GM23338 (cell line): Measurements from ENCODE around the gene ZAR1. TPM values are rescaled to one million over a fixed set of nuclear protein-coding genes. Genes with fewer than 3 reads are reported as not detected.

ENCODE experiments used
- ATAC-seq: fragments of 200-7000 bp; cut with Tn5 transposase; 3 replicates; pipeline ENCODE4 v1.9.1; 2020
- DNase-seq: peaks from one replicate; pipeline ENCODE4 v3.0.0-alpha.2; 2015; ENCODE audit warnings: low spot score
- H2AFZ ChIP-seq: fragments of 200-600 bp; sonication (generic); 2 replicates; pipeline ENCODE4 v1.8.0; 2016; ENCODE audit warnings: antibody characterized with exemption, mild to moderate bottlenecking, moderate library complexity
- H3F3A ChIP-seq: fragments of 200-600 bp; sonication (generic); replicated peaks from 2 replicates; pipeline ENCODE4 v1.8.0; 2017; ENCODE audit warnings: antibody characterized with exemption, mixed run types, low read depth
- H3K27ac ChIP-seq: fragments of 200-600 bp; sonication (generic); 2 replicates; pipeline ENCODE4 v1.6.1; 2016; ENCODE audit warnings: low read depth
- H3K27me3 ChIP-seq: fragments of 200-600 bp; sonication (generic); 2 replicates; pipeline ENCODE4 v1.8.0; 2016; ENCODE audit warnings: mild to moderate bottlenecking, mixed run types, moderate library complexity; ENCODE audit not compliant: insufficient read depth
- H3K36me3 ChIP-seq: fragments of 200-600 bp; sonication (generic); 2 replicates; pipeline ENCODE4 v1.8.0; 2016; ENCODE audit warnings: mild to moderate bottlenecking; ENCODE audit not compliant: insufficient read depth
- H3K4me1 ChIP-seq: fragments of 200-600 bp; sonication (generic); 2 replicates; pipeline ENCODE4 v1.8.0; 2016; ENCODE audit warnings: mild to moderate bottlenecking, moderate library complexity; ENCODE audit not compliant: insufficient read depth
- H3K4me2 ChIP-seq: fragments of 200-600 bp; sonication (generic); 2 replicates; pipeline ENCODE4 v1.7.1; 2017; ENCODE audit warnings: mixed run types
- H3K4me3 ChIP-seq: fragments of 200-600 bp; sonication (generic); 2 replicates; pipeline ENCODE4 v1.6.1; 2016; ENCODE audit warnings: mixed run types
- H3K79me2 ChIP-seq: fragments of 200-600 bp; sonication (generic); replicated peaks from 2 replicates; pipeline ENCODE4 v1.8.0; 2017; ENCODE audit warnings: mild to moderate bottlenecking; ENCODE audit not compliant: insufficient read depth
- H3K9me2 ChIP-seq: fragments of 200-600 bp; sonication (generic); 2 replicates; pipeline ENCODE4 v1.8.0; 2017; ENCODE audit not compliant: insufficient read depth
- H4K20me1 ChIP-seq: fragments of 200-600 bp; sonication (generic); replicated peaks from 2 replicates; pipeline ENCODE4 v1.8.0; 2017; ENCODE audit warnings: mild to moderate bottlenecking; ENCODE audit not compliant: insufficient read depth
- H3K27ac Mint-ChIP-seq: 2 replicates; pipeline ENCODE4 v1.8.0; 2020; ENCODE audit warnings: inconsistent platforms, mild to moderate bottlenecking, moderate library complexity, mixed read lengths
- H3K27me3 Mint-ChIP-seq: 3 replicates; pipeline ENCODE4 v1.8.0; 2022; ENCODE audit warnings: low read depth, mild to moderate bottlenecking, moderate library complexity, mixed read lengths, inconsistent platforms; ENCODE audit not compliant: insufficient read depth, poor library complexity
- H3K36me3 Mint-ChIP-seq: 3 replicates; pipeline ENCODE4 v1.8.0; 2021; ENCODE audit warnings: low read depth, mild to moderate bottlenecking, inconsistent platforms, moderate library complexity, mixed read lengths
- H3K4me1 Mint-ChIP-seq: 3 replicates; pipeline ENCODE4 v1.8.0; 2020; ENCODE audit warnings: mild to moderate bottlenecking, inconsistent platforms, mixed read lengths
- H3K4me3 Mint-ChIP-seq: 3 replicates; pipeline ENCODE4 v1.8.0; 2021; ENCODE audit warnings: moderate library complexity, mild to moderate bottlenecking, inconsistent platforms, mixed read lengths
- H3K9me3 Mint-ChIP-seq: 3 replicates; pipeline ENCODE4 v1.8.0; 2020; ENCODE audit warnings: moderate library complexity, mild to moderate bottlenecking, inconsistent platforms, mixed read lengths
- CREB1 ChIP-seq: fragments of 250-450 bp; sonication (Bioruptor Pico); IDR thresholded peaks from 2 replicates; pipeline ENCODE4 v1.5.0; 2020; ENCODE audit warnings: low read depth, mild to moderate bottlenecking, moderate library complexity
- CTCF ChIP-seq, 2 experiments: fragments of 200-600 bp in 1 of 2; sonication (generic) in 1 of 2; conservative IDR thresholded peaks; 2 replicates each; pipeline versions ENCODE4 v1.5.1 to v1.6.1; 2016 to 2017; ENCODE audit warnings: antibody characterized with exemption in 2 of 2, low read depth in 2 of 2, mild to moderate bottlenecking in 2 of 2, moderate library complexity in 1 of 2
- ETS1 ChIP-seq: IDR thresholded peaks from 2 replicates; pipeline ENCODE4 v1.6.1; 2016; ENCODE audit warnings: antibody characterized with exemption
- EZH2 ChIP-seq: fragments of 200-600 bp; sonication (generic); IDR thresholded peaks from one replicate; pipeline ENCODE4 v1.8.0; 2017; ENCODE audit warnings: antibody characterized with exemption, mild to moderate bottlenecking, low read depth; ENCODE audit not compliant: unreplicated experiment
- EZH2phosphoT487 ChIP-seq: fragments of 200-600 bp; sonication (generic); IDR thresholded peaks from one replicate; pipeline ENCODE4 v1.8.1; 2018; ENCODE audit warnings: antibody characterized with exemption; ENCODE audit not compliant: unreplicated experiment
- JUNB ChIP-seq: IDR thresholded peaks from one replicate; pipeline ENCODE4 v1.6.1; 2016; ENCODE audit warnings: antibody characterized with exemption; ENCODE audit not compliant: unreplicated experiment
- NANOG ChIP-seq: IDR thresholded peaks from 2 replicates; pipeline ENCODE4 v1.6.1; 2016; ENCODE audit warnings: antibody characterized with exemption, borderline replicate concordance
- POLR2AphosphoS5 ChIP-seq: IDR thresholded peaks from 2 replicates; pipeline ENCODE4 v1.6.1; 2016; ENCODE audit warnings: antibody characterized with exemption, low read depth
- REST ChIP-seq: IDR thresholded peaks from one replicate; pipeline ENCODE4 v1.6.1; 2018; ENCODE audit warnings: antibody characterized with exemption; ENCODE audit not compliant: unreplicated experiment
- STAT1 ChIP-seq: IDR thresholded peaks from one replicate; pipeline ENCODE4 v1.6.1; 2016; ENCODE audit warnings: antibody characterized with exemption; ENCODE audit not compliant: unreplicated experiment
- ZNF114 ChIP-seq: fragments of 250-450 bp; sonication (Bioruptor Pico); IDR thresholded peaks from 2 replicates; pipeline ENCODE4 v1.5.0; 2020; ENCODE audit warnings: mild to moderate bottlenecking, moderate library complexity
- ZNF331 ChIP-seq: fragments of 250-450 bp; sonication (Bioruptor Pico); IDR thresholded peaks from 2 replicates; pipeline ENCODE4 v1.5.0; 2020; ENCODE audit warnings: low read depth, mild to moderate bottlenecking, moderate library complexity
- ZNF462 ChIP-seq: fragments of 250-450 bp; sonication (Bioruptor Pico); IDR thresholded peaks from 2 replicates; pipeline ENCODE4 v1.5.0; 2020; ENCODE audit warnings: mild to moderate bottlenecking, moderate library complexity
- polyA plus RNA-seq: library from polyadenylated mRNA; unstranded; fragments of >200 nt; fragmentation: Nextera tagmentation; extraction: Ambion mirVana; gene quantifications from 2 replicates; pipeline ENCODE4 v1.2.1, GENCODE V29; 2016
- total RNA-seq: library from RNA; depleted of rRNA; stranded (reverse); fragments of >200 nt; shearing (Covaris generic); gene quantifications from 2 replicates; pipeline ENCODE4 v1.2.3, GENCODE V29; 2014

Gene ZAR1
- total and polyA plus RNA-seq, 2 experiments from 2014 or later, result 0.27 to 1.6 TPM

GRCh38 chr4:48475770-48476169, 14.3 kb upstream of the ZAR1 start:
- no peak for ATAC-seq
- no peak overlapping the region for H3K4me3 ChIP-seq
- no peaks in the 10 kb centered on the region for H3K9me2 ChIP-seq
- H4K20me1 ChIP-seq, result no peaks in the 10 kb centered on the region
- H3K36me3 Mint-ChIP-seq, result no peaks in the 10 kb centered on the region
- no peaks in the 10 kb centered on the region for H3K79me2 ChIP-seq
- peaks cover 9% of the 10 kb centered on the region; the same call in 1 of the 2 replicates for H3K4me1 ChIP-seq
- no peak for DNase-seq
- H2AFZ ChIP-seq, result peak overlapping the region; percentile 57; the same call in 1 of the 2 replicates
- no peaks in the 10 kb centered on the region; the same call in 1 of the 2 replicates for H3K27me3 ChIP-seq
- no peaks in the 10 kb centered on the region for H3K36me3 ChIP-seq
- H3K9me3 Mint-ChIP-seq, result no peaks in the 10 kb centered on the region; the same call in 2 of the 3 replicates
- no peaks in the 10 kb centered on the region for H3F3A ChIP-seq
- no peak overlapping the region for H3K27ac ChIP-seq
- no peak for TF ChIP-seq REST
- no peak for TF ChIP-seq EZH2phosphoT487
- no peak for TF ChIP-seq CREB1 (CRISPR knock-in tag)
- no peak for TF ChIP-seq CTCF (conservative IDR thresholded peaks at IDR 0.05; ENCODE audit: low read depth in 2 of 2)
- no peak for TF ChIP-seq JUNB
- no peak for TF ChIP-seq EZH2
- no peak for TF ChIP-seq STAT1
- TF ChIP-seq ZNF331 (CRISPR knock-in tag), result no peak
- TF ChIP-seq ZNF462 (CRISPR knock-in tag), result no peak
- TF ChIP-seq ZNF114 (CRISPR knock-in tag), result no peak
- TF ChIP-seq ETS1, result no peak
- TF ChIP-seq NANOG, result no peak
- no peak for TF ChIP-seq POLR2AphosphoS5
- no peak overlapping the region for H3K27ac Mint-ChIP-seq
- H3K4me2 ChIP-seq, result no peak overlapping the region
- no peak overlapping the region for H3K4me3 Mint-ChIP-seq
- H3K27me3 Mint-ChIP-seq, result peaks cover 2% of the 10 kb centered on the region
- peaks cover 4% of the 10 kb centered on the region; the same call in 1 of the 3 replicates for H3K4me1 Mint-ChIP-seq
